ENCODE results near the gene WRNIP1.

WRNIP1 gene

GRCh38 chr6:2807342-2808090 is 42.3 kb downstream of the WRNIP1 start:
- no peak for DNase-seq (ENCODE audit: low read depth)

- DNase-seq (ENCODE audit: low read depth), result no peak
These were observed 43.8 kb downstream of the WRNIP1 start for GRCh38 chr6:2809015-2809414.

DNA sequence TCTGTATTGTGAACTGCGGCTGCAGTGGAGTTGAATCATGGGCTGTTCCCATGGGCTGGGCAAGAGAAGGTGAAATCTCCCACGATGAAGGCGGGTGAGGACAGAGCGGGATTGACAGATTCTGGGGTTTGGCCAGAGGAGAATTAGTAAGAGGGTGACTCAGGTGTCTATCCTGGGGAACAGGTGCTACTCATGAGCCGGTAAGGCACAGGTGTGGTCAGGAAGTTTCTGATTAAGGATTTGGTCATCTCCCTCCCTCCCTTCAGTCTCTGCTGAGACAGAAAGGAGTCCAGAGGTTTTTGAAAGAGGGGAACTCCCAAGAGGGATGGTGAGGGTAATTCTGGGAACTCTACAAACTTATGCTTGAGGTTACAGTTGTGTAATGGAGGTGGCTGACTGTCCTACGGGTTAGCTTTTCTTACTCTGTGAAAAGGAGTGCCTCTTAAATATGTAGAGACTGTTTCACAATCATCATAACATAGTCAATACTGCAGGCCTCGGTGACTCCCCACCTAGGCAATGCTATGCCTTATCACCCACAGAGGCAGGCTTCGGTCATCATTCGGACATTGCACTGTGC is 45.0 kb downstream of the WRNIP1 start:
- no peak for DNase-seq (ENCODE audit: low read depth)

DNA sequence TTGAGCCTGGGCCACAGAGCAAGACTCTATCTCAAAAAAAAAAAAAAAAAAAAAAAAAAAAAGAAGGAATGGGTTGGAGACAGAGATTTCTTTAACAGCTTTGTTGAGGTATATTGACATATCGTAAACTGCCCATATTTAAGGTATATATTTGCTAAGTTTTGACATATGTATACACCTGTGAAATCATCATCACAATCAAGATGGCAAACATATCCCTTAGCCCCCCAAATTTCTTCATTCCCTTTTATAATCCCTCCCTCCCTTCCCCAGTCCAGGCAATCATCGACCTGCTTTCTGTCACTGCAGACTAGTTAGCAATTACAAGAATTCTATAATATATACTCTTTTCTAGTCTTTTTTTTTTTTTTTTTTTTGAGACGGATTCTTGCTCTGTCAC is 47.5 kb downstream of the WRNIP1 start:
- DNase-seq (ENCODE audit: low read depth), result no peak

- no peak for DNase-seq (ENCODE audit: low read depth)
These were observed 51.0 kb downstream of the WRNIP1 start for GRCh38 chr6:2816158-2816557.

GRCh38 chr6:2817903-2818443 is 52.8 kb downstream of the WRNIP1 start:
- no peak for DNase-seq (ENCODE audit: low read depth)

- no peak for DNase-seq (ENCODE audit: low read depth)
These were observed 53.4 kb downstream of the WRNIP1 start for GRCh38 chr6:2818593-2818992.

- DNase-seq (ENCODE audit: low read depth), result no peak
These were observed 53.9 kb downstream of the WRNIP1 start for GRCh38 chr6:2819115-2819514.

DNA sequence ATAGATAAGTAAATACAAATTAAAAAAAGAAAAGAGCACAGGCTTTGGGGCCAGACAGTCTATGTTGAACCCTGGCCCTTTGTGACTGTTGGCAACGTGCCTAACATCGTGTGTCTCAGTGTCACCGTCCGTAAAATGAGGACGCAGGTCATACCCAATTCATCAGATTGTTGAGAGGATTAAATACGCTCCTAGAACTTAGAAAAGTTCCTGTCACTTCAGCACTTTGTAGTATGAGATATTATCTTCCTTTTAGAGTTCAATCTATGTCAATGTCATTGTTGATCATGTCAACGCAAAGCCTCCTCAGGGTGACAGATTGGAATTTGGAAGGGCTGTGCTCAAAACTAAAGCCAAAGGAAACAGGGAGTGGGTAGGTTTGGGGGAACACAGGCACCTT is 54.8 kb downstream of the WRNIP1 start:
- no peak for DNase-seq (ENCODE audit: low read depth)

- no peak for DNase-seq (ENCODE audit: low read depth)
These were observed 55.2 kb downstream of the WRNIP1 start for GRCh38 chr6:2820415-2820814.

- no peak for DNase-seq (ENCODE audit: low read depth)
These were observed 56.4 kb downstream of the WRNIP1 start for GRCh38 chr6:2821554-2821953.

DNA sequence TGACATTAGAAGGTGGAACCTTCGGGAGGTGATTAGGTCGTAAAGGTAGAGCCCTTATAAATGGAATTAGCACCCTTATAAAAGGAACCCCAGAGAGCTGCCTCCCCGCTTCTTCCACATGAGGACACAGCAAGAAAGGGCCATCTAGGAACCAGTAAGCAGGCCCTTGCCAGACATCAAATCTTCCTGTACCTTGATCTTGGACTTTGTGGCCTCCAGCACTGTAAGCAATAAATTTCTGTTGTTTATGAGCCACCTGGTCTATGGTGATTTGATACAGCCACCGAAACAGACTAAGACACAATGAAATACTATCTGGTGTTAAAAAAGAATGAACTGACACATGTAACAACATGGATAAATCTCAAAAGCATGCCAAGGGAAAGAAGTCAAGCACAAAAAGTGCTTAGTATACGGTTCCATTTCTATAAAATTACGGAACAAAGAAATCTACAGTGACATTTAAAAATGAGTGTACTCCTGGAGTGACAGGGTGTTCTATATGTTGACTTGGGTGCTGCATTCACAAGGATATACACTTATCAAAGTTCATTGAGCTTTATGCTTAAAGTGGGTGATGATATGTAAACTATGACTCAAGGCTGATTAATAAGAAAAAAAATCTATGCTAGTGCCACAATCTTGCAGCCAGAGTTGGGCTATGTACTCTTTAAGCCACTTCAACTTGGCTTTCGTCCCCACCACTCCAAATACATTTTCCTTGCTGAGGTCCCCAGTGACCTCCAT is 58.1 kb downstream of the WRNIP1 start:
- DNase-seq (ENCODE audit: low read depth), result no peak

DNA sequence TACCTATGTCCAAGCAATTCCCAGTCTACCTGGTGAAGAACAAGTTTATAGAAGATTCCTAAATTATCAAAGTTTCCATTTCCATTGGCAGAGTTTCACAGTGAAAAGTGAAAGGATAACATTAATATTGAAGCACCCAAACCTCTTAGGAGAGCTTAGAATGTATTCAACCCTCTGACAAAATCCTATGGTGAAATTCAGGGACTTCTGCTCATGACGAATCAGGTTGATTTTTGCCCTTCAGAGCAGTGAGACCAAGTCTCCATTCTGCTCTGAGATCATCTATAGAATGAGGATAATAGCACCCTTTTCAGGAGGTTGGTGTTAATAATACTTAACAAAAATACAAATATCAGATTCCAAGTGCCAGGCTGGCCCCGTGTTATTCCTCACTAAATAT is 60.9 kb downstream of the WRNIP1 start:
- no peak for DNase-seq (ENCODE audit: low read depth)

DNA sequence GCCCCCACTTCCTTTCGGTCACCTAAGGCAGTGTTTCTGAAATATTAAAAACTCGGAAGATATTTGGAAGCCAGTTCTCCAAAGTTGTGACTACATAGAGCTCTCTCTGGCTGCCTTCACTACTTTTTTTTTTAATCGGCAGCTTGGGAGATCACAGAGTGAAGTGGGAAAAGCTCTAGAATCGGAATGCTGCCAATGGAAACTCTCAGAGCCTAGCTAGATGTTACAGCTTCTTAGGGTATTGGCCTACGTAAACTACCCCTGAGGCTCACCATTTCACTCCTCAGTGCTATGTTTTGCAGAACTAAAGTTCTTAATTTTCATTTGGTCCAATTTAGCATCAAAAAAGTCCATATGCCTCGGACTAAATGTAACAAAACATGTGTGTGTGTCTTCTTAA is 61.9 kb downstream of the WRNIP1 start:
- no peak for DNase-seq (ENCODE audit: low read depth)

DNA sequence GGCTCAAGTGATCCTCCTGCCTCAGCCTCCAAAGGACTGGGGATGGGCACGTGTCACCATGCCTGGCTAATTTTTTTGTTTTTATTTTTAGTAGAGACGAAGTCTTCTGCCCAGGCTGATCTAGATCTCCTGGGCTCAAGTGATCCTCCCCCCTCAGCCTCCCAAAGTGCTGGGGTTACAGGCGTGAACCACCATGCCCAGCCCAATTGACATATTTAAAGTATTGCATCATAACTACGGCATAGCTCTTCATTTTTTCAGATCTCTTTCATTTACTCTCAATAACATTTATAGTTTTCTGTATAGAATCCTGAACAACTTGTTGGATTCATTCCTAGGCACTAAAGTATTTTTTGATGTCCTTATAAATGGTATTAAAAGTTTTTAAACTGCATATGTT is 63.4 kb downstream of the WRNIP1 start:
- no peak for DNase-seq (ENCODE audit: low read depth)

GRCh38 chr6:2829253-2829652 is 64.1 kb downstream of the WRNIP1 start:
- no peak for DNase-seq (ENCODE audit: low read depth)

- DNase-seq (ENCODE audit: low read depth), result no peak
These were observed 65.0 kb downstream of the WRNIP1 start for GRCh38 chr6:2830183-2830582.

DNA sequence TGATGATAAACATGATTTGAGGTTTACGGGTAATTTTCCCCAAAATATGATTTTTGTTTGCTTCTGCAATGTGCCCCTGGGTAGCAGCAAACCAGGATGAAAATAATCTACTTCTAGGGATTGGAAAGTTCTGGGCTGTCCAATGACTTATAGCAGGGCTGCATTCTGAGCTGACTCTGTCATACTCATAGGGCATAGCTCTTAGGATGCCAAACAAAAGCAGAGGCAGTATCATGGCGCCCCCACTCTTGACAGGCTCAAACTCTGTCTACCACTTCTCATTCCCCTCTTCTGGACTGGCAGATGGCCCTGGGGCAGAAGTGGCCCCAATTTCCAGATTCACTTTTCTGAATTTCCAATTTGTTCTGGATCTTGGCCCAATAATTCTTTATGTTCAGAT is 66.2 kb downstream of the WRNIP1 start:
- no peak for DNase-seq (ENCODE audit: low read depth)

DNA sequence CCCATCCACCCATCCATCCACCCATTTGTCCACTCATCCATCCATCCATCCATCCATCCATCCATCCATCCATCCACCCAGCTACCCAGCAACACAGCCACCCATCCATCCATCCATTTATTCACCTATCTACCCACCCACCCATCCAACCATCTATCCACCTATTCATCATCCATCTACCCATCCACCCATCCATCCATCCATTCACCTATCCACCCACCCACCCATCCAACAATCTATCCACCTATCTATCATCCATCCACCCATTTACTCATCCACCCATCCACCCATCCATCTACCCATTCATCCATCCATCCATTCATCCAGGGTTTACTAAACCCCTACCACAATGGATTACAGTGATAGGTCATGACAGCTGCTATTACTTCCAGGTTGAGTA is 69.1 kb downstream of the WRNIP1 start:
- no peak for DNase-seq (ENCODE audit: low read depth)

Measured in GM04503 (cell line).